ENCODE data around the gene DLL3. TPM values are rescaled to one million over a fixed set of nuclear protein-coding genes. Genes with fewer than 3 reads are reported as not detected.
A peak's percentile ranks its signal among the peaks of the same experiment; 100 is the strongest.

DLL3 gene
- total and polyA plus RNA-seq, 10 of the 15 experiments (the other 5 are each of a cell fraction or from before 2014, with no cell fraction given), result 0.18 to 2.0 (median 0.95) TPM

DNA sequence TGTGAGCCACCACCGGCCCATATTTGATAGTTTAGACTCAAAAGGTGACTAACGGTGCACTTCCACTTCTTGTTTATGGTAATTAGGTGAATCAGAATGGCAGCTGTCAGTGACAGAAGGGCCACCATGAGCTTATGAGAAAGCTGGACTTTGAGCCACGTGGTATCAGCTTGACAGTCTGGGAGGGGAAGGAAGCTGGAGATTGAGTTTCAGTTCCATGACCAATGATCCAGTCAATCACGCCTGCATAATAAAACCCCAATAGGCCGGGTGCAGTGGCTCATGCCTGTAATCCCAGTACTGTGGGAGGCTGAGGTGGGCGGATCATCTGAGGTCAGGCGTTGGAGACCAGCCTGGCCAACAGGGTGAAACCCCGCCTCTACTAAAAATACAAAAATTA lies 25.7 kb downstream of the DLL3 start:
- no peaks in the 10 kb centered on the region for H3K9me3 ChIP-seq (replicated peaks; ENCODE audit: control insufficient read depth, insufficient read depth, low read length)
- in situ Hi-C loops (cut with MboI), result no loop called here
- no peak for FAIRE-seq
- no peak overlapping the region for H3K9ac ChIP-seq (ENCODE audit: control insufficient read depth, insufficient read depth, low read length)
- H3K36me3 ChIP-seq (ENCODE audit: control insufficient read depth in 2 of 2, insufficient read depth in 2 of 2, low read length in 1 of 2), result no peaks in the 10 kb centered on the region
- POLR2A ChIA-PET, result interaction anchor here (0.6 kb wide), 2 partner anchors 75 to 832 kb away, joined by 3 to 4 read pairs; no protein-coding TSS in a partner anchor
- SMC1A ChIA-PET (ENCODE audit: uncharacterized antibody, unreplicated experiment), result interaction anchor here (0.9 kb wide), 1 partner anchor 22 kb away, joined by 3 read pairs; no protein-coding TSS in a partner anchor
- TF ChIP-seq PKNOX1 (IDR thresholded peaks at IDR 0.05), result peak; percentile 66
- TF ChIP-seq SPI1 (IDR thresholded peaks at IDR 0.05; ENCODE audit: borderline replicate concordance, insufficient read depth, low read depth, low read length), result peak; percentile 43; the same call in 1 of the 2 replicates
- TF ChIP-seq BMI1 (IDR thresholded peaks at IDR 0.05; ENCODE audit: borderline replicate concordance), result no peak
- no peak for DNase-seq (ENCODE audit: low read depth, low spot score)
- BruUV-seq (replicated peaks), result no TSS peak
- no peaks in the 10 kb centered on the region for H3K27me3 ChIP-seq (replicated peaks in 1 of 2; ENCODE audit: control insufficient read depth in 2 of 2, insufficient read depth in 2 of 2, low read length in 1 of 2)
- CTCF ChIA-PET, result interaction anchor here (1.0 to 1.9 kb wide), 4 partner anchors 10 to 84 kb away, joined by 3 to 8 read pairs (median 6); partner anchors contain the start of gene DLL3
- ATAC-seq, result peak; percentile 77
- H3K4me2 ChIP-seq (ENCODE audit: control insufficient read depth, insufficient read depth), result no peak overlapping the region
- intact Hi-C loops (cut with micrococcal nuclease; ENCODE audit: unreplicated experiment), result no loop called here
- H3K4me1 ChIP-seq (ENCODE audit: control insufficient read depth, insufficient read depth, low read length), result no peaks in the 10 kb centered on the region
- H2AFZ ChIP-seq (ENCODE audit: control insufficient read depth, low read depth, low read length), result no peak overlapping the region
- 34% methylated on average over 8 of the region's 8 CpGs for WGBS (ENCODE audit: insufficient coverage, insufficient replicate concordance, low lambda C conversion rate, missing lambda C conversion rate)
- RAD21 ChIA-PET (ENCODE audit: unreplicated experiment), result interaction anchor here (1.0 to 1.1 kb wide), 2 partner anchors 12 to 84 kb away, joined by 4 to 5 read pairs; no protein-coding TSS in a partner anchor
- H4K20me1 ChIP-seq (ENCODE audit: control insufficient read depth, insufficient read depth), result no peaks in the 10 kb centered on the region
- H3K27ac ChIP-seq (ENCODE audit: control insufficient read depth, insufficient read depth), result no peak overlapping the region
- no peak overlapping the region for H3K4me3 ChIP-seq
- no peaks in the 10 kb centered on the region for H3K79me2 ChIP-seq (ENCODE audit: control insufficient read depth, insufficient read depth, low read length)

GRCh38 chr19:39525205-39525604 lies 26.5 kb downstream of the DLL3 start:
- no peak overlapping the region for H3K9ac ChIP-seq (ENCODE audit: control insufficient read depth, insufficient read depth, low read length)
- H3K79me2 ChIP-seq (ENCODE audit: control insufficient read depth, insufficient read depth, low read length), result no peaks in the 10 kb centered on the region
- H3K4me2 ChIP-seq (ENCODE audit: control insufficient read depth, insufficient read depth), result no peak overlapping the region
- ChIA-PET RAD21 (ENCODE audit: unreplicated experiment) (interaction anchor here (1.0 to 1.1 kb wide), 3 partner anchors 11 to 123 kb away, joined by 3 to 5 read pairs (median 4); no protein-coding TSS in a partner anchor), SMC1A (ENCODE audit: uncharacterized antibody, unreplicated experiment) (interaction anchor here (0.9 kb wide), 1 partner anchor 21 kb away, joined by 3 read pairs; no protein-coding TSS in a partner anchor), CTCF (interaction anchor here (1.0 to 1.9 kb wide), 5 partner anchors 9 to 85 kb away, joined by 3 to 8 read pairs (median 4); partner anchors contain the start of gene DLL3), POLR2A (no interaction called here)
- no peaks in the 10 kb centered on the region for H3K36me3 ChIP-seq (ENCODE audit: control insufficient read depth in 2 of 2, insufficient read depth in 2 of 2, low read length in 1 of 2)
- H3K27ac ChIP-seq (ENCODE audit: control insufficient read depth, insufficient read depth), result no peak overlapping the region
- H3K4me1 ChIP-seq (ENCODE audit: control insufficient read depth, insufficient read depth, low read length), result no peaks in the 10 kb centered on the region
- DNase-seq (ENCODE audit: low read depth, low spot score) (no peak), ATAC-seq (no peak), FAIRE-seq (no peak)
- H3K4me3 ChIP-seq, result no peak overlapping the region
- 97% methylated on average over 3 of the region's 3 CpGs for WGBS (ENCODE audit: insufficient coverage, insufficient replicate concordance, low lambda C conversion rate, missing lambda C conversion rate)
- H3K27me3 ChIP-seq (replicated peaks in 1 of 2; ENCODE audit: control insufficient read depth in 2 of 2, insufficient read depth in 2 of 2, low read length in 1 of 2), result no peaks in the 10 kb centered on the region
- no peaks in the 10 kb centered on the region for H3K9me3 ChIP-seq (replicated peaks; ENCODE audit: control insufficient read depth, insufficient read depth, low read length)
- TF ChIP-seq DPF2 (IDR thresholded peaks at IDR 0.05) (no peak), BCLAF1 (IDR thresholded peaks at IDR 0.05) (no peak), SP1 (IDR thresholded peaks at IDR 0.05; ENCODE audit: low read depth, low read length) (no peak), SMAD1 (IDR thresholded peaks at IDR 0.05; ENCODE audit: low read depth, partially characterized antibody) (no peak)
- no TSS peak for BruUV-seq (replicated peaks)
- H2AFZ ChIP-seq (ENCODE audit: control insufficient read depth, low read depth, low read length), result no peak overlapping the region
- in situ Hi-C loops (cut with MboI) (no loop called here), intact Hi-C loops (cut with micrococcal nuclease; ENCODE audit: unreplicated experiment) (no loop called here)
- H4K20me1 ChIP-seq (ENCODE audit: control insufficient read depth, insufficient read depth), result no peaks in the 10 kb centered on the region
